DOHH2 (cell line): ENCODE results near the gene DTNB.

Experiments used
- H3F3A ChIP-seq: fragments of 200-600 bp; sonication (generic), shearing (Covaris generic); 2 replicates; pipeline ENCODE4 v1.6.0; 2016; ENCODE audit warnings: antibody characterized with exemption, mild to moderate bottlenecking; ENCODE audit not compliant: control insufficient read depth, insufficient read depth
- H3K27ac ChIP-seq: fragments of 200-600 bp; sonication (generic); 2 replicates; pipeline ENCODE4 v1.5.1; 2014; ENCODE audit warnings: low read depth, mild to moderate bottlenecking, low read length, moderate library complexity
- H3K27me3 ChIP-seq: fragments of 200-600 bp; sonication (generic); 2 replicates; pipeline ENCODE4 v1.6.1; 2014; ENCODE audit warnings: mild to moderate bottlenecking, low read length, mixed read lengths; ENCODE audit not compliant: control insufficient read depth
- H3K36me3 ChIP-seq: fragments of 200-600 bp; sonication (generic); 2 replicates; pipeline ENCODE4 v1.6.1; 2014; ENCODE audit warnings: mild to moderate bottlenecking, low read length, moderate library complexity, mixed read lengths; ENCODE audit not compliant: control insufficient read depth
- H3K4me1 ChIP-seq: fragments of 200-600 bp; sonication (generic); 2 replicates; pipeline ENCODE4 v1.6.1; 2014; ENCODE audit warnings: mild to moderate bottlenecking, low read length, mixed read lengths; ENCODE audit not compliant: control insufficient read depth
- H3K4me2 ChIP-seq: fragments of 200-600 bp; sonication (generic); 2 replicates; pipeline ENCODE4 v1.6.0; 2014; ENCODE audit warnings: mild to moderate bottlenecking, low read length, moderate library complexity
- H3K4me3 ChIP-seq: fragments of 200-600 bp; sonication (generic); 2 replicates; pipeline ENCODE4 v1.5.1; 2014; ENCODE audit warnings: mild to moderate bottlenecking, low read length, mixed read lengths
- H3K79me2 ChIP-seq: fragments of 200-600 bp; sonication (generic); 2 replicates; pipeline ENCODE4 v1.6.1; 2014; ENCODE audit warnings: mild to moderate bottlenecking, low read length, mixed read lengths; ENCODE audit not compliant: control insufficient read depth
- H3K9me2 ChIP-seq: fragments of 200-600 bp; sonication (generic); replicated peaks from 2 replicates; pipeline ENCODE4 v1.6.1; 2014; ENCODE audit warnings: mild to moderate bottlenecking, low read length, mixed read lengths; ENCODE audit not compliant: control insufficient read depth
- H3K9me3 ChIP-seq: fragments of 200-600 bp; sonication (generic); 2 replicates; pipeline ENCODE4 v1.6.1; 2014; ENCODE audit warnings: antibody characterized with exemption, low read length, mixed read lengths; ENCODE audit not compliant: control insufficient read depth, insufficient read depth
- H4K20me1 ChIP-seq: fragments of 200-600 bp; sonication (generic); 2 replicates; pipeline ENCODE4 v1.6.0; 2014; ENCODE audit warnings: low read depth, mild to moderate bottlenecking, antibody characterized with exemption, low read length, moderate library complexity; ENCODE audit not compliant: control insufficient read depth, insufficient read depth
- EZH2phosphoT487 ChIP-seq: fragments of 200-600 bp; sonication (generic); IDR thresholded peaks from 2 replicates; pipeline ENCODE4 v1.6.1; 2017; ENCODE audit warnings: borderline replicate concordance, mild to moderate bottlenecking, antibody characterized with exemption, low read length, moderate library complexity, mixed read lengths
- TF ChIP-seq, protein P1 (sequence below): fragments of 200-600 bp; sonication (generic); IDR thresholded peaks from one replicate; pipeline ENCODE4 v1.5.1; 2014; ENCODE audit warnings: antibody characterized with exemption, mild to moderate bottlenecking, low read depth, low read length; ENCODE audit not compliant: poor library complexity, severe bottlenecking

DTNB gene

DNA sequence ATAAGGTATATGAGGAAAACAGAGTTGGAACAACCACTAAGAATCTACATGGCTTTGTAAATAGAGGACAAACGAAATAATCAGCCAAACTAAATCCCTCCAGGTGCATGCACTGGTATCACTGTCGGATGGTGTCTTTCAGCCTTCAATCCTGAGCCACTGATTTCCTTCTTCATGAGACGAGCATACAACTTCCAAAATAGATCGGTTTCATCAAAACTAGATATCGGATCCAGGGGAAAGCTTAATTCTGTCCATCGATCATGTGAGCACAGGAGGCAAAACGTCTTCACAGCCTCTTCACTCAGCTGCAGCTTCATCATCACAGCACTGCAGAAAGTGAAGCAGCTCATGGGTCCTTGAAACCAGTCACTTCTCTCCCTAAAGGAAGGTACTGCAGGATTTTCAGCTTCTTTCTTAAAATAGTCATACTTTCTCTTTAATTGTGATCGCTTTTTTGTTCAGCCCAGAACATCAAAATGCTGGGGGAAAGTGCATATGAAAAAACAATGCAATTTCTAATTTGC is 80.5 kb downstream of the DTNB start:
- no peaks in the 10 kb centered on the region for H3K27me3 ChIP-seq
- H3K27ac ChIP-seq, result no peak overlapping the region
- no peaks in the 10 kb centered on the region for H4K20me1 ChIP-seq
- no peaks in the 10 kb centered on the region for H3F3A ChIP-seq
- H3K4me2 ChIP-seq, result no peak overlapping the region
- H3K79me2 ChIP-seq, result no peaks in the 10 kb centered on the region
- no peaks in the 10 kb centered on the region for H3K4me1 ChIP-seq
- H3K36me3 ChIP-seq, result no peaks in the 10 kb centered on the region
- H3K4me3 ChIP-seq, result no peak overlapping the region
- no peaks in the 10 kb centered on the region for H3K9me2 ChIP-seq
- TF ChIP-seq, protein P1, sequence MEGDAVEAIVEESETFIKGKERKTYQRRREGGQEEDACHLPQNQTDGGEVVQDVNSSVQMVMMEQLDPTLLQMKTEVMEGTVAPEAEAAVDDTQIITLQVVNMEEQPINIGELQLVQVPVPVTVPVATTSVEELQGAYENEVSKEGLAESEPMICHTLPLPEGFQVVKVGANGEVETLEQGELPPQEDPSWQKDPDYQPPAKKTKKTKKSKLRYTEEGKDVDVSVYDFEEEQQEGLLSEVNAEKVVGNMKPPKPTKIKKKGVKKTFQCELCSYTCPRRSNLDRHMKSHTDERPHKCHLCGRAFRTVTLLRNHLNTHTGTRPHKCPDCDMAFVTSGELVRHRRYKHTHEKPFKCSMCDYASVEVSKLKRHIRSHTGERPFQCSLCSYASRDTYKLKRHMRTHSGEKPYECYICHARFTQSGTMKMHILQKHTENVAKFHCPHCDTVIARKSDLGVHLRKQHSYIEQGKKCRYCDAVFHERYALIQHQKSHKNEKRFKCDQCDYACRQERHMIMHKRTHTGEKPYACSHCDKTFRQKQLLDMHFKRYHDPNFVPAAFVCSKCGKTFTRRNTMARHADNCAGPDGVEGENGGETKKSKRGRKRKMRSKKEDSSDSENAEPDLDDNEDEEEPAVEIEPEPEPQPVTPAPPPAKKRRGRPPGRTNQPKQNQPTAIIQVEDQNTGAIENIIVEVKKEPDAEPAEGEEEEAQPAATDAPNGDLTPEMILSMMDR, result no peak
- TF ChIP-seq EZH2phosphoT487, result no peak
- H3K9me3 ChIP-seq, result no peaks in the 10 kb centered on the region

DNA sequence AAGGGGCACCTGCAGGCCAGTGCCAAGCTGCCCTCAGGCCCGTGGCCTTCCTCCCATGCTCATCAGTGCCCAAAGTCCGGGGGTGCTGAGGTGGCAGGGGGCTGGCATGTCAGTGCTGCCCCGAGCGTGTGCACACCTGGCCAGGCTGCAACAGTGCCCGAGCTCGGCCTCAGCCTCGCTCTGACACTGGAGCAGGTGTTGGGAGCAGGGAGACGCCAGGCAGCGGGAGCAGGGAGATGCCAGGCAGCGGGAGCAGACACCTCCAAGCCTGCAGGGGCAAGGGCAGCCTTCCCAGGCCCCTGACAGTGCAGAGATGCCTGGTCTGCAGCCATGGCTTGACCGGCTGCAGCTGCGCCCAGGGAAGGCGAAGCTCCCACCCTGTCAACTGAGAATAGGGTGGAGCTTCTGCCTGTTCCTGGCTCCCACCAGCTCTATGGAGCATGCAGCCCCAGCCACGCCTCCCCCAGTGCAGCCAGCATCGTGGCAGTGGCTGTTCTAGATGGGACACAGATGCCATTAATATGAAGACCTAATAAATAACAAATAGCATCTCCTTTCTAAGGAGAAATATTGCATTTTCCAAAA is 82.4 kb downstream of the DTNB start:
- no peaks in the 10 kb centered on the region for H4K20me1 ChIP-seq
- H3F3A ChIP-seq, result no peaks in the 10 kb centered on the region
- no peaks in the 10 kb centered on the region for H3K36me3 ChIP-seq
- H3K4me2 ChIP-seq, result no peak overlapping the region
- no peak overlapping the region for H3K4me3 ChIP-seq
- no peaks in the 10 kb centered on the region for H3K79me2 ChIP-seq
- no peak for TF ChIP-seq EZH2phosphoT487
- TF ChIP-seq, protein P1, result no peak
- no peak overlapping the region for H3K27ac ChIP-seq
- no peaks in the 10 kb centered on the region for H3K4me1 ChIP-seq
- H3K9me3 ChIP-seq, result no peaks in the 10 kb centered on the region
- no peaks in the 10 kb centered on the region for H3K27me3 ChIP-seq
- H3K9me2 ChIP-seq, result no peaks in the 10 kb centered on the region

DNA sequence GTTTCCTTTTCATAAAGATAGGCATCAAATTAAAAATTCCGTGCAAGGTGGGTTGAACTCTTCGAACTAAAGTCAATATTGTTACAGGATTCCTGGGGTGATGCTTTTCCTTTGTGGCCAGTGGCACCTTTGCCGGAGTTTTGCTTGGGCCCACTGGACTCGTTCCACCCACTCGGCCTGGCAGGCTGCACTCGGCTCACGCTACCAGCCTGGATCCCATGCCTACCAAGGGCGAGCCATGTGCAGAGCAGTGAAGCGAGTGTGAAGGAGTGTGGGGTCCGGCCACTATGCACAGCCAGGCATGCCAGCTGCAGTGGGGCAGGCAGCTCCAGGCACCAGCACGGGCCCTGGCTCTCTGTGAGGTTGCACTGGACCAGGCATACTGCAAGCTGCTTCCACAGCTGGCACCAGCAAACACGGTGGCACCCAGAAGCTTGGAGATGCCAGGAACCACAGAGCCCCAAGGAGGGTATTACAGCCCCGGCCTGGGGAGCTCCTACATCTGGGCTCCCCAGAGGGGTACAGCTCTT is 83.6 kb downstream of the DTNB start:
- no peaks in the 10 kb centered on the region for H3K9me2 ChIP-seq
- peaks cover 7% of the 10 kb centered on the region; the same call in 1 of the 2 replicates for H3K4me1 ChIP-seq
- no peak overlapping the region for H3K4me3 ChIP-seq
- TF ChIP-seq EZH2phosphoT487, result no peak
- TF ChIP-seq, protein P1, result no peak
- H3K4me2 ChIP-seq, result no peak overlapping the region
- H4K20me1 ChIP-seq, result no peaks in the 10 kb centered on the region
- no peaks in the 10 kb centered on the region for H3K36me3 ChIP-seq
- no peaks in the 10 kb centered on the region for H3K9me3 ChIP-seq
- H3K79me2 ChIP-seq, result no peaks in the 10 kb centered on the region
- no peaks in the 10 kb centered on the region for H3F3A ChIP-seq
- no peak overlapping the region for H3K27ac ChIP-seq
- no peaks in the 10 kb centered on the region for H3K27me3 ChIP-seq
